Measurements from ENCODE around the gene NWD2. TPM values are rescaled to one million over a fixed set of nuclear protein-coding genes. Genes with fewer than 3 reads are reported as not detected.

NWD2 gene
- total RNA-seq, 2 experiments from 2014 or later = not detected

DNA sequence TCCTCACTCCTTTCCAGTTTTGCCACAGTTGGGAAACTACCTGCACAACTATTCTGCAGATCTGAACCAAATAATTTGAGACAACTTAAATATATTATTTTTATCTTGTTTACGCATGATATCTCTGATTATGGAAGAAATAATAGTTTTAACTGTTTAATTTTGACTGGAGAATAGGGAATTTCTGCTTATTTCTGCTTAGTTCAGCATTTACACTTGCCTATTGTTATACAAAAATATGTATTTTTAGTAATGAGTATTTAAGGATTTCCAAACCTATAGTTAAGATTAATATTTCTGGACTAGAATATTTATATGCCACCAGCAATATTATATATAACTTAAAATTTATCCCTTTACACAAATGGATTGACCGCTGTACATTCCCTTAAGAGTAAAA, 125.5 kb downstream of the NWD2 start:
- no peak overlapping the region for H3K4me3 Mint-ChIP-seq
- H3K27ac Mint-ChIP-seq = no peak overlapping the region
- H3K27ac ChIP-seq (ENCODE audit: low read depth in 1 of 2, low read length in 2 of 2) = no peak overlapping the region
- intact Hi-C loops (cut with DNase I, micrococcal nuclease) = no loop called here
- no peak for DNase-seq
- no peaks in the 10 kb centered on the region for H3K4me1 ChIP-seq (ENCODE audit: insufficient read depth, low read length)
- H3K27me3 Mint-ChIP-seq = peaks cover 18% of the 10 kb centered on the region
- CTCF ChIA-PET = no interaction called here
- H3K4me3 ChIP-seq (ENCODE audit: low read length) = no peak overlapping the region
- H3K36me3 ChIP-seq (ENCODE audit: insufficient read depth, low read length) = no peaks in the 10 kb centered on the region
- POLR2A ChIA-PET = no interaction called here
- ATAC-seq (ENCODE audit: poor library complexity) = no peak
- no peaks in the 10 kb centered on the region for H3K4me1 Mint-ChIP-seq (ENCODE audit: low read depth)
- H3K9me3 Mint-ChIP-seq = no peaks in the 10 kb centered on the region
- no peaks in the 10 kb centered on the region for H3K27me3 ChIP-seq (ENCODE audit: control insufficient read depth in 1 of 2, insufficient read depth in 2 of 2, low read length in 2 of 2)
- H3K36me3 Mint-ChIP-seq (ENCODE audit: low read depth) = no peaks in the 10 kb centered on the region
- H3K9me3 ChIP-seq (ENCODE audit: control insufficient read depth in 1 of 2, insufficient read depth in 1 of 2, low read length in 2 of 2) = no peaks in the 10 kb centered on the region
- TF ChIP-seq, protein P1, sequence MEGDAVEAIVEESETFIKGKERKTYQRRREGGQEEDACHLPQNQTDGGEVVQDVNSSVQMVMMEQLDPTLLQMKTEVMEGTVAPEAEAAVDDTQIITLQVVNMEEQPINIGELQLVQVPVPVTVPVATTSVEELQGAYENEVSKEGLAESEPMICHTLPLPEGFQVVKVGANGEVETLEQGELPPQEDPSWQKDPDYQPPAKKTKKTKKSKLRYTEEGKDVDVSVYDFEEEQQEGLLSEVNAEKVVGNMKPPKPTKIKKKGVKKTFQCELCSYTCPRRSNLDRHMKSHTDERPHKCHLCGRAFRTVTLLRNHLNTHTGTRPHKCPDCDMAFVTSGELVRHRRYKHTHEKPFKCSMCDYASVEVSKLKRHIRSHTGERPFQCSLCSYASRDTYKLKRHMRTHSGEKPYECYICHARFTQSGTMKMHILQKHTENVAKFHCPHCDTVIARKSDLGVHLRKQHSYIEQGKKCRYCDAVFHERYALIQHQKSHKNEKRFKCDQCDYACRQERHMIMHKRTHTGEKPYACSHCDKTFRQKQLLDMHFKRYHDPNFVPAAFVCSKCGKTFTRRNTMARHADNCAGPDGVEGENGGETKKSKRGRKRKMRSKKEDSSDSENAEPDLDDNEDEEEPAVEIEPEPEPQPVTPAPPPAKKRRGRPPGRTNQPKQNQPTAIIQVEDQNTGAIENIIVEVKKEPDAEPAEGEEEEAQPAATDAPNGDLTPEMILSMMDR (IDR thresholded peaks at IDR 0.05) = no peak

DNA sequence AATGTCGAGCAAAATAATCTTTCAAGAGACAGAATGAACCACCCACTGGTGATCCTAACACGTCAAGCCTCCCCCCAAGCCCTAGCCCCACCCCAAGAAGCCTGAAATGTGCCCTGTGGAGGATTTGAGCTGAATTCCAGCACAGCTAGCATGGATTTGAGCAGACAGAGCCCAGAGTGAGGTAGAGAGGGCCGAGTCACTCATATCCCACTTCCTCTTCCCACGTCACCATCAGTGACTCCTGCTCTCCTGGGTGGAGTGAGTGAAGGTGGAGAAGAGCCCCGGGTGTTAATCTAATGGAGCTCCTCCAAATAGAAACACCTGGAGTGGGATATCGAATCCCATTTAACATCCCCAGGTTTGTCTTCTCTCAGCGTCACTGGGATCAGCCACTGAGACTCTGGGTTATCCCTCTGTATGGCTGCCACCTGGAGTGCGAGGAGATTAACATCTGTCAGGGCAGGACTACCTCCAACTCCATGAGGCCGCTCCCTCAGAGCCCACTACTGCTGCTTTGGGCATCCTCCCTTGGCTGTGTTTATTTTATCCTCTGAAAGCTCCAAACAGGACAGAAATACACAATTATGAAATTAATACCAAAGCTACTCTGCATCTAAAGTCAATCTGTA, 136.6 kb downstream of the NWD2 start:
- ChIA-PET POLR2A (no interaction called here), CTCF (interaction anchor here (1.0 kb wide), 1 partner anchor 13 kb away, joined by 3 read pairs; no protein-coding TSS in a partner anchor)
- H3K36me3 Mint-ChIP-seq (ENCODE audit: low read depth) = no peaks in the 10 kb centered on the region
- no peak for DNase-seq
- H3K4me1 ChIP-seq (ENCODE audit: insufficient read depth, low read length) = no peaks in the 10 kb centered on the region
- H3K4me1 Mint-ChIP-seq (ENCODE audit: low read depth) = no peaks in the 10 kb centered on the region
- no peaks in the 10 kb centered on the region for H3K9me3 ChIP-seq (ENCODE audit: control insufficient read depth in 1 of 2, insufficient read depth in 1 of 2, low read length in 2 of 2)
- ATAC-seq (ENCODE audit: poor library complexity) = no peak
- no peaks in the 10 kb centered on the region for H3K36me3 ChIP-seq (ENCODE audit: insufficient read depth, low read length)
- no peak overlapping the region for H3K27ac Mint-ChIP-seq
- H3K9me3 Mint-ChIP-seq = no peaks in the 10 kb centered on the region
- TF ChIP-seq, protein P1 (IDR thresholded peaks at IDR 0.05) = no peak
- intact Hi-C loops (cut with DNase I, micrococcal nuclease) = no loop called here
- no peak overlapping the region for H3K4me3 ChIP-seq (ENCODE audit: low read length)
- H3K27me3 Mint-ChIP-seq = peaks cover 18% of the 10 kb centered on the region
- H3K27me3 ChIP-seq (ENCODE audit: control insufficient read depth in 1 of 2, insufficient read depth in 2 of 2, low read length in 2 of 2) = peaks cover 0 to 2% of the 10 kb centered on the region in 2 experiments
- H3K27ac ChIP-seq (ENCODE audit: low read depth in 1 of 2, low read length in 2 of 2) = no peak overlapping the region
- H3K4me3 Mint-ChIP-seq = no peak overlapping the region

DNA sequence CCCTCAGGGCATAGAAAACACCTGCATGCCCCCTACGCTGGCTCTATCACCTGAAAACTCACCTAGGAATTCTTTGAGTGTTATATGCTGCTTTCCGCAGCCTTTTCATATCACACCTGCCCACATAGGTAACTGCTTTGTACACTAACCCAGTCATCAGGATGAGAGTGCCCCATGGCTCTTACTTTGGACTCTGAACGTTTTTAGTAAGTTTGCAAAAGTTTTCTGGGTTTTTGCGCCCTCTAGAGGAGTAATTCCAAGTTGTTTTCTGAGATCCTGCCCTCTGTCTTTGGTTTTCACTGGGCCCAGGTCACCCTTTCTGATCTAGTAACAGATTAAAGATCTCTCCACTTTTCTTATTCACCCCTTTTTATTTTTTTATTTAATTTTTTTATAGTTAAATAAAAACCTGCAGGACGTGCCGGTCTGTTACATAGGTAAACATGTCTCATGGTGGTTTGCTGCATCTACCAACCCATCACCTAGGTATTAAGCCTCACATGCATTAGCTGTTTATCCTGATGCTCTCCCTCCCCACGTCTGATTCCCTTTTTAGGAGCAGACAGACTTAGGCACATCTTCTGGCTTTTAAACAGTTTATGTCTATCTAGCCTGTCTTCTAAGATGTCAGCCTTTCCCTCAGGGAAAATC, 139.2 kb downstream of the NWD2 start:
- no peak for ATAC-seq (ENCODE audit: poor library complexity)
- Histone ChIP-seq H3K36me3 (ENCODE audit: insufficient read depth, low read length) (no peaks in the 10 kb centered on the region), H3K4me1 (ENCODE audit: insufficient read depth, low read length) (no peaks in the 10 kb centered on the region), H3K4me3 (ENCODE audit: low read length) (no peak overlapping the region), H3K27ac (ENCODE audit: low read depth in 1 of 2, low read length in 2 of 2) (no peak overlapping the region), H3K9me3 (ENCODE audit: control insufficient read depth in 1 of 2, insufficient read depth in 1 of 2, low read length in 2 of 2) (no peaks in the 10 kb centered on the region), H3K27me3 (ENCODE audit: control insufficient read depth in 1 of 2, insufficient read depth in 2 of 2, low read length in 2 of 2) (peaks cover 0 to 2% of the 10 kb centered on the region in 2 experiments)
- POLR2A ChIA-PET = no interaction called here
- no peaks in the 10 kb centered on the region for H3K36me3 Mint-ChIP-seq (ENCODE audit: low read depth)
- TF ChIP-seq, protein P1 (IDR thresholded peaks at IDR 0.05) = peak; percentile 59
- no peaks in the 10 kb centered on the region for H3K4me1 Mint-ChIP-seq (ENCODE audit: low read depth)
- no peak overlapping the region for H3K27ac Mint-ChIP-seq
- H3K27me3 Mint-ChIP-seq = peaks cover 17% of the 10 kb centered on the region
- H3K4me3 Mint-ChIP-seq = no peak overlapping the region
- DNase-seq = peak in 3 of 14 experiments; percentile 13 to 29 (median 23)
- intact Hi-C loops (cut with DNase I, micrococcal nuclease) = no loop called here
- no peaks in the 10 kb centered on the region for H3K9me3 Mint-ChIP-seq
- CTCF ChIA-PET = no interaction called here

Measured in CD4-positive, alpha-beta T cell (primary cell).